Measurements from ENCODE around the gene ELP1.
A peak's percentile ranks its signal among the peaks of the same experiment; 100 is the strongest.
"Not testable (repeated sequence)": the region's sequence is repeated elsewhere in the genome, so short reads cannot be mapped to it uniquely, and the experiment has no call there.

Gene ELP1

GRCh38 chr9:108854641-108855528 lies 79.0 kb downstream of the ELP1 start:
- DNase-seq (ENCODE audit: low spot score) = no peak

GRCh38 chr9:108854094-108854493 lies 79.8 kb downstream of the ELP1 start:
- no peak for DNase-seq (ENCODE audit: low spot score)

GRCh38 chr9:108852079-108852478 lies 81.8 kb downstream of the ELP1 start:
- no peak for DNase-seq (ENCODE audit: low spot score)

- no peak for DNase-seq (ENCODE audit: low spot score)
Observed at GRCh38 chr9:108851138-108851537, 82.8 kb downstream of the ELP1 start.

- DNase-seq (ENCODE audit: low spot score) = peak; percentile 31
Observed at GRCh38 chr9:108850293-108850897, 83.5 kb downstream of the ELP1 start.

DNA sequence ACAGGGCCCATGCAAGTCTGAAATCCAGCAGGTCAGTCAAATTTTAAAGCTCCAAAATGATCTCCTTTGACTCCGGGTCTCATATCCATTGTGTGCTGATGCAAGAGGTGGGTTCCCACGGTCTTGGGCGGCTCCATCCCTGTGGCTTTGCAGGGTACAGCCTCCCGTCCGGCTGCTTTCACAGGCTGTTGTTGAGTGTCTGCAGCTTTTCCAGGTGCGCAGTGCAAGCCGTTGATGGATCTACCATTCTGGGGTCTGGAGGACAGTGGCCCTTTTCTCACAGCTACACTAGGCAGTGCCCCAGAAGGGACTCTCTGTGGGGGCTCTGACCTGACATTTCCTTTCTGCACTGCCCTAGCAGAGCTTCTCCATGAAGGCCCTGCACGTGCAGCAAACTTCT lies 85.6 kb downstream of the ELP1 start:
- not testable (repeated sequence) for DNase-seq (ENCODE audit: low spot score)

- no peak for DNase-seq (ENCODE audit: low spot score)
Observed at GRCh38 chr9:108845947-108846346, 88.0 kb downstream of the ELP1 start.

DNA sequence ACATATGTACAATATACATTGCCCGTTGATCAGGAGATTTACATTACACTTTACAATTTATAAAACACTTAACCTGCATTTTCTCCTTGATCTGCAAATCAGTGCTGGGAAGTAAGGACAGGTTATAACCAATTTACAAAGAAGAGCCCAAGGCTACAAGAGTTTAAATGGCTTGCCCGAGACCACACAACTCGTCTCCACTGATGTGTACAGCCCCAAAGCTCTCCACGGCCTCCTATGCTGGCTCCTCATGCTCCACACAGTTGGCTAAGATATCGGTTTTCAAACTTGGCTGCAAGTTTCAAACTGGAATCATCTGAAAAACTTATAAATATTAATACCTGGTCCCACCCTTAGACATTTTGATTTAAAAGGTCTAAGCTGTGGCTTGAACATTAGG lies 88.4 kb downstream of the ELP1 start:
- no peak for DNase-seq (ENCODE audit: low spot score)

GRCh38 chr9:108844856-108845255 lies 89.1 kb downstream of the ELP1 start:
- no peak for DNase-seq (ENCODE audit: low spot score)

- no peak for DNase-seq (ENCODE audit: low spot score)
Observed at GRCh38 chr9:108844391-108844790, 89.5 kb downstream of the ELP1 start.

DNA sequence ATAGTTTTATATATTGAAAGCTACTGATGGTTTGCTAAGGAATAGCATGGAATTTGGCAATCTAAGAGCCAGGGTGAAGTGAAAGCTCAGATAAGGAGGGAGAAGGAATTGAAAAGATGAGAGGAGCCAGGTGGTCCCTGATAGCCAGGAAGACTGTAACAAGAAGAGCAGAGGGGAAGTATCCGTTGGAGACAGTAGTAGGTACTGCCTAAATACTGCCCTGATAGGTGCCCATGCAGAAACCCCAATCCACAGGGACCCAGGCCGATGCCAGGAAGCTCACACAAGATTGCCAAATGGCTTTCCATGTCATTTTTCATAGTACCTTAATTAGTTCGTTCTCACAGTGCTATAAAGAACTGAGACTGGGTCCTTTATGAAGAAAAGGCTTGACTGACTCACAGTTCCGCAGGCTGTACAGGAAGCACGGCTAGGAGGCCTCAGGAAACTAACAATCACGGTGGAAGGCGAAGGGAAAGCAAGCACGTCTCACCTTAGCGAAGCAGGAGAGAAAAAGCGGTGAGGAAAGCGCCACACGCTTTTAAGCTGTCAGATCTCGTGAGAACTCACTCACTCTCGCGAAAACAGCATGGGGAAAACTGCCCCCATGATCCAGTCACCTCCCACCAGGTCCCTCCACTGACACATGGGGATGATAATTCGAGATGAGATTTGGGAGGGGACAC lies 91.2 kb downstream of the ELP1 start:
- DNase-seq (ENCODE audit: low spot score) = no peak

DNA sequence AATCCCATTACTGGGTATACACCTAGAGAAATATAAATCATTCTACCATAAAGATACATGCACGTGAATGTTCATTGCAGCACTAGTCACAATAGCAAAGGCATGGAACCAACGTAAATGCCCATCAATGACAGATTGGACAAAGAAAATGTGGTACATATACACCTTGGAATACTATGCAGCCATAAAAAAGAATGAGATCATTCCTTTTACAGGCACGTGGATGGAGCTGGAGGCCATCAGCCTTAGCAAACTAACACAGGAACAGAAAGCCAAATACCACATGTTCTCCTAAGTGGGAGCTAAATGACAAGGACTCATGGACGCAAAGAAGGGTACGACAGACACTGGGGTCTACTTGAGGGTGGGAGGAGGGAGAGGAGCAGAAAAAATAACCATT lies 94.4 kb downstream of the ELP1 start:
- DNase-seq (ENCODE audit: low spot score) = not testable (repeated sequence)

DNA sequence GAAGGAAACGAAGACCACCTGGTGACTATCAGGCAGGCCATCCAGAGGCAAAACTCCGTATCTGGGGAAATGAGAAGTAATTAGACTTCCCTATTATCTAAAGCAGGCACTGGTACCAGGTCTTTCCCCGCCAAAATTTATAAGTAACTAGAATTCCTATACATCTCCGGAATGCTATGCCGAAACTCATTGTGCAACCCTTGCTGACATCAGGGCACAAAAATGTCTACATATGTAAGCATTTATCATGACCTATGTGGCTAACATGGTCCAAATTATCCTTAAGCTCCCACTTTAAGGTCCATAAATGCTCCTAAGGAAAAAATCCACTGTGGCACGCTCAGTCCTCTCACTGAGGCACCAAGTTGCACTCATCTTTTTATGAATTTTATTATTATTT lies 95.9 kb downstream of the ELP1 start:
- DNase-seq (ENCODE audit: low spot score) = no peak

- DNase-seq (ENCODE audit: low spot score) = no peak
Observed at GRCh38 chr9:108837530-108837929, 96.4 kb downstream of the ELP1 start.

DNA sequence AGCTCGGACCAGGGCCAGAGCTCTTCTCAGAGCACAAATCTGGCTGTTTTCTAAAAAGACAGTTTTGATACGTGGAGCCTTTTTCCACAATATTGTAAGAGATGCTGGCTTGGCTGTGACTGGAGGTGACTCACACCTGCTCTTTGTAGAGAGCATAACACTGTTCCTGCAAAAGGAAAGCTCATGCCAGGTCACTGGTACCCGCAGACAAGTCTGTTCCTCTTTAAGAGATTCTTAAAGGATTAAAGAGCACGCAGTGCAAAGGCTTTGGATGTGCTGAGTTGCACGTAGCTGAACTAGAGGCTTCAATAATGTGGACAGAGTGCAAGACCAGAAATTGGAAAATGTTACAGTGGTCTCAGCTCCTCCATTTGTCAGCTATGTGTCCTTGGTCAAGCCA lies 97.1 kb downstream of the ELP1 start:
- DNase-seq (ENCODE audit: low spot score) = no peak

GRCh38 chr9:108836319-108836718 lies 97.6 kb downstream of the ELP1 start:
- no peak for DNase-seq (ENCODE audit: low spot score)

- DNase-seq (ENCODE audit: low spot score) = no peak
Observed at GRCh38 chr9:108835831-108836230, 98.1 kb downstream of the ELP1 start.

DNA sequence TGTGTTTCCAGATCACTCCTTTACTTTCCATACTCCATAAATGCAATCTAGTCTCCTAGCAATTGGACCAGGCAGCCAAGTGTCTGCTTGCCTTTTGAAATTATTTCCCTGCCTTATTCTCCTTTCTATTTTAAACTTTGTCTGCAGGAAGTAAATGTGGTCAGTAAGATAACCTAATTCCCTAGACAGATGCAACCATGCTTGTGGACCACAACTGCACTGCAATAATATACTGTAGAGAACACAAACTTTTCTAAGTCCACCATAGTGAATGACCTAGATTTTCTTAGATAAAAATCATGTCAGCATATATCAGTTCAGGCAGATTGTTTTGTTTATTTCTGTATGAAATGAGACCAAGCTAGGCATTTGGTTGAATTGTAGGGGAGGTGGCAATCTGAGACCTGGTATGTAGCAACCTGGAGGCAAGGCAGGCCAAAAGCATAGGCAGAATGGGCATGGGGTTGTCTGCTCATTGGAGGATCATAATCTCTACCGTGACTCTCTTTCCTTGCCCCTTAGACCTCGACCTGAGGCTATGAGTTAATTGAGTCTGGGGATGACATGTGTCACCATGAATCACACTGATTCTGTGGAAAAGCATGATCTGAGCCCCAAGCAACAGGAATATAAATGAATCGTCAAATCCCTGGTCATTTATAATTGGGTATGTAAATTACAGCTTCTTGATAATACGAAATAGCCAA lies 98.8 kb downstream of the ELP1 start:
- no peak for DNase-seq (ENCODE audit: low spot score)

DNA sequence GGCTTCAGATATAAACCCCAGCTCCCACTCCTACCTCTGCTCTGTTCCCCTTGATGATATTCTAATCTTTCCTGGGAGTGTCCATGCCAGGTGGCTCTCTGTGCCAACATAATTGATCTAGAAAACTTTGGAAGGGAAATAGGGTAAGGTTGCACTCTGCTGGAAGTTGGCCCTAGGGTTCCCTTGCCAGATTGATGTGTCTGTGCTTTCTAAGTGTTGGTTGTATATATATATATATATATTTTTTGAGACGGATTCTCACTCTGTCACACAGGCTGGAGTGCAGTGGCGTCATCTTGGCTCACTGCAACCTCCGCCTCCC lies 101.8 kb downstream of the ELP1 start:
- no peak for DNase-seq (ENCODE audit: low spot score)

DNA sequence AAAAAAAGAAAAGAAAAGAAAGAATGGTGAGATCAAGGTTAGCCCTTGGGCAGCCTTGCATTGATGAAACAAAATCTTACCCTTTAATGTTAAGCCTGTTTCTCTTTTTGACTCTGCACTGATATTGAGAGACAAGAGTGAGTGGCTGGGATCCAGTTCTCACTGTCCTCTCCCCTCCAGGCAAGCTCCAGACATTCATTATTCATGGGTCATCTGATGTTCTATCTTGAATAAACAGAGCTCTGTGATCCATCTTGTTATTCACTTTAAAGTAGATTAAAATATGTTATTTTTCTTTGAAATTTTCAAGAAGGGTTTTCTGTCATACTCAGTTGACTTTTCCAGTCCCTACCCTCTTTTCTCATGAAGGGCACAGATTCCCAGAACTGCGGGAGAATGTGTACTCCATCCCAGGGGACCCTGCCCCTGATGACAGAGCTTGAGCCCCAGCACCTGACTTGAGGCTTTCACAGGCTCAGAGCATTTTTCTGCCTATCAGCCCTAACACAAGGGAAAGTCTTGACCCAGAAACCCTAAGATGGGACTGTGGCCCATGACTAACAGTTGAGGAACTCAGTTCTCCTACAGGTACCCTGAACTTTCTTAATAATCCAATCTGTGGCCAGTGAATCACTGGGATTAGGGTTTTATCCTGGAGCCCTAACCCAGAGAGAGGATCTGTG lies 102.3 kb downstream of the ELP1 start:
- no peak for DNase-seq (ENCODE audit: low spot score)

DNA sequence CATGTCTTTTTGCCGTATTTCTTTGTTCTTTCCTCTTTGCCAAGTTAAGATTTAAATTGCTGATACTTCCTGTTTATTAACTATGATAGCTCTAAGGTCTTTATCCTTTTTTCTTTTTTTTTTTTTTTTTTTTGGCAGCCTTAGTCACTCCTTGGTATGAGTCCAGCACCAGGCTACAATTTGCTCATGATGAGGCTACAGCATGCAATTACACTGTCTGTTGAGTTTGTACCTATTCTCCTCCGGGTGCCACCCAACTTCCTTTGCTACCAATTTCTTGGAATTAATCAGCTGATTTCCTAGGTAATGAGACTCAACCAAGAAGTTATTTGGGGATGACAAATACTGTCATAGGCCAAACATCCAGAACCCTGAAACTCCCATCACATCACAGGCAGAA lies 103.7 kb downstream of the ELP1 start:
- no peak for DNase-seq (ENCODE audit: low spot score)

- DNase-seq (ENCODE audit: low spot score) = no peak
Observed at GRCh38 chr9:108823829-108824228, 110.1 kb downstream of the ELP1 start.

Data from hepatic stellate cell (primary cell).